GM23338 (cell line): Measurements from ENCODE around the gene YLPM1. TPM values are rescaled to one million over a fixed set of nuclear protein-coding genes. Genes with fewer than 3 reads are reported as not detected.

ENCODE experiments used
- ATAC-seq: fragments of 200-7000 bp; cut with Tn5 transposase; 3 replicates; pipeline ENCODE4 v1.9.1; 2020
- DNase-seq: peaks from one replicate; pipeline ENCODE4 v3.0.0-alpha.2; 2015; ENCODE audit warnings: low spot score
- H2AFZ ChIP-seq: fragments of 200-600 bp; sonication (generic); 2 replicates; pipeline ENCODE4 v1.8.0; 2016; ENCODE audit warnings: antibody characterized with exemption, mild to moderate bottlenecking, moderate library complexity
- H3F3A ChIP-seq: fragments of 200-600 bp; sonication (generic); replicated peaks from 2 replicates; pipeline ENCODE4 v1.8.0; 2017; ENCODE audit warnings: antibody characterized with exemption, mixed run types, low read depth
- H3K27ac ChIP-seq: fragments of 200-600 bp; sonication (generic); 2 replicates; pipeline ENCODE4 v1.6.1; 2016; ENCODE audit warnings: low read depth
- H3K27me3 ChIP-seq: fragments of 200-600 bp; sonication (generic); 2 replicates; pipeline ENCODE4 v1.8.0; 2016; ENCODE audit warnings: mild to moderate bottlenecking, mixed run types, moderate library complexity; ENCODE audit not compliant: insufficient read depth
- H3K36me3 ChIP-seq: fragments of 200-600 bp; sonication (generic); 2 replicates; pipeline ENCODE4 v1.8.0; 2016; ENCODE audit warnings: mild to moderate bottlenecking; ENCODE audit not compliant: insufficient read depth
- H3K4me1 ChIP-seq: fragments of 200-600 bp; sonication (generic); 2 replicates; pipeline ENCODE4 v1.8.0; 2016; ENCODE audit warnings: mild to moderate bottlenecking, moderate library complexity; ENCODE audit not compliant: insufficient read depth
- H3K4me2 ChIP-seq: fragments of 200-600 bp; sonication (generic); 2 replicates; pipeline ENCODE4 v1.7.1; 2017; ENCODE audit warnings: mixed run types
- H3K4me3 ChIP-seq: fragments of 200-600 bp; sonication (generic); 2 replicates; pipeline ENCODE4 v1.6.1; 2016; ENCODE audit warnings: mixed run types
- H3K79me2 ChIP-seq: fragments of 200-600 bp; sonication (generic); replicated peaks from 2 replicates; pipeline ENCODE4 v1.8.0; 2017; ENCODE audit warnings: mild to moderate bottlenecking; ENCODE audit not compliant: insufficient read depth
- H3K9me2 ChIP-seq: fragments of 200-600 bp; sonication (generic); 2 replicates; pipeline ENCODE4 v1.8.0; 2017; ENCODE audit not compliant: insufficient read depth
- H4K20me1 ChIP-seq: fragments of 200-600 bp; sonication (generic); replicated peaks from 2 replicates; pipeline ENCODE4 v1.8.0; 2017; ENCODE audit warnings: mild to moderate bottlenecking; ENCODE audit not compliant: insufficient read depth
- H3K27ac Mint-ChIP-seq: 2 replicates; pipeline ENCODE4 v1.8.0; 2020; ENCODE audit warnings: inconsistent platforms, mild to moderate bottlenecking, moderate library complexity, mixed read lengths
- H3K27me3 Mint-ChIP-seq: 3 replicates; pipeline ENCODE4 v1.8.0; 2022; ENCODE audit warnings: low read depth, mild to moderate bottlenecking, moderate library complexity, mixed read lengths, inconsistent platforms; ENCODE audit not compliant: insufficient read depth, poor library complexity
- H3K36me3 Mint-ChIP-seq: 3 replicates; pipeline ENCODE4 v1.8.0; 2021; ENCODE audit warnings: low read depth, mild to moderate bottlenecking, inconsistent platforms, moderate library complexity, mixed read lengths
- H3K4me1 Mint-ChIP-seq: 3 replicates; pipeline ENCODE4 v1.8.0; 2020; ENCODE audit warnings: mild to moderate bottlenecking, inconsistent platforms, mixed read lengths
- H3K4me3 Mint-ChIP-seq: 3 replicates; pipeline ENCODE4 v1.8.0; 2021; ENCODE audit warnings: moderate library complexity, mild to moderate bottlenecking, inconsistent platforms, mixed read lengths
- H3K9me3 Mint-ChIP-seq: 3 replicates; pipeline ENCODE4 v1.8.0; 2020; ENCODE audit warnings: moderate library complexity, mild to moderate bottlenecking, inconsistent platforms, mixed read lengths
- CREB1 ChIP-seq: fragments of 250-450 bp; sonication (Bioruptor Pico); IDR thresholded peaks from 2 replicates; pipeline ENCODE4 v1.5.0; 2020; ENCODE audit warnings: low read depth, mild to moderate bottlenecking, moderate library complexity
- CTCF ChIP-seq, 2 experiments: fragments of 200-600 bp in 1 of 2; sonication (generic) in 1 of 2; conservative IDR thresholded peaks; 2 replicates each; pipeline versions ENCODE4 v1.5.1 to v1.6.1; 2016 to 2017; ENCODE audit warnings: antibody characterized with exemption in 2 of 2, low read depth in 2 of 2, mild to moderate bottlenecking in 2 of 2, moderate library complexity in 1 of 2
- EZH2 ChIP-seq: fragments of 200-600 bp; sonication (generic); IDR thresholded peaks from one replicate; pipeline ENCODE4 v1.8.0; 2017; ENCODE audit warnings: antibody characterized with exemption, mild to moderate bottlenecking, low read depth; ENCODE audit not compliant: unreplicated experiment
- EZH2phosphoT487 ChIP-seq: fragments of 200-600 bp; sonication (generic); IDR thresholded peaks from one replicate; pipeline ENCODE4 v1.8.1; 2018; ENCODE audit warnings: antibody characterized with exemption; ENCODE audit not compliant: unreplicated experiment
- POLR2AphosphoS5 ChIP-seq: IDR thresholded peaks from 2 replicates; pipeline ENCODE4 v1.6.1; 2016; ENCODE audit warnings: antibody characterized with exemption, low read depth
- REST ChIP-seq: IDR thresholded peaks from one replicate; pipeline ENCODE4 v1.6.1; 2018; ENCODE audit warnings: antibody characterized with exemption; ENCODE audit not compliant: unreplicated experiment
- STAT1 ChIP-seq: IDR thresholded peaks from one replicate; pipeline ENCODE4 v1.6.1; 2016; ENCODE audit warnings: antibody characterized with exemption; ENCODE audit not compliant: unreplicated experiment
- ZNF114 ChIP-seq: fragments of 250-450 bp; sonication (Bioruptor Pico); IDR thresholded peaks from 2 replicates; pipeline ENCODE4 v1.5.0; 2020; ENCODE audit warnings: mild to moderate bottlenecking, moderate library complexity
- ZNF331 ChIP-seq: fragments of 250-450 bp; sonication (Bioruptor Pico); IDR thresholded peaks from 2 replicates; pipeline ENCODE4 v1.5.0; 2020; ENCODE audit warnings: low read depth, mild to moderate bottlenecking, moderate library complexity
- polyA plus RNA-seq: library from polyadenylated mRNA; unstranded; fragments of >200 nt; fragmentation: Nextera tagmentation; extraction: Ambion mirVana; gene quantifications from 2 replicates; pipeline ENCODE4 v1.2.1, GENCODE V29; 2016
- total RNA-seq: library from RNA; depleted of rRNA; stranded (reverse); fragments of >200 nt; shearing (Covaris generic); gene quantifications from 2 replicates; pipeline ENCODE4 v1.2.3, GENCODE V29; 2014

The YLPM1 gene
- total and polyA plus RNA-seq, 2 experiments from 2014 or later, result 39.2 to 58.4 TPM

- H3K79me2 ChIP-seq, result no peaks in the 10 kb centered on the region
- no peaks in the 10 kb centered on the region for H3K9me2 ChIP-seq
- H3K4me1 ChIP-seq, result no peaks in the 10 kb centered on the region
- TF ChIP-seq CREB1 (CRISPR knock-in tag) (no peak), REST (no peak), ZNF114 (CRISPR knock-in tag) (no peak), EZH2 (no peak), EZH2phosphoT487 (no peak), STAT1 (no peak), CTCF (conservative IDR thresholded peaks at IDR 0.05; ENCODE audit: low read depth in 2 of 2) (no peak)
- no peak overlapping the region for H3K4me3 ChIP-seq
- Mint-ChIP-seq H3K27ac (no peak overlapping the region), H3K4me3 (no peak overlapping the region), H3K4me1 (no peaks in the 10 kb centered on the region; the same call in 2 of the 3 replicates), H3K36me3 (no peaks in the 10 kb centered on the region), H3K27me3 (peaks cover 3% of the 10 kb centered on the region), H3K9me3 (no peaks in the 10 kb centered on the region)
- no peak for DNase-seq
- no peaks in the 10 kb centered on the region for H3F3A ChIP-seq
- no peak for ATAC-seq
- no peaks in the 10 kb centered on the region for H3K36me3 ChIP-seq
- H3K27me3 ChIP-seq, result no peaks in the 10 kb centered on the region
- no peak overlapping the region for H3K4me2 ChIP-seq
- no peaks in the 10 kb centered on the region for H4K20me1 ChIP-seq
- H3K27ac ChIP-seq, result no peak overlapping the region
- H2AFZ ChIP-seq, result no peak overlapping the region
Measured at GRCh38 chr14:74848768-74849167, 85.7 kb downstream of the YLPM1 start.

- H3K27ac Mint-ChIP-seq, result no peak overlapping the region
- Histone ChIP-seq H3K27ac (no peak overlapping the region), H3K9me2 (no peaks in the 10 kb centered on the region), H4K20me1 (no peaks in the 10 kb centered on the region), H3K27me3 (no peaks in the 10 kb centered on the region), H3F3A (no peaks in the 10 kb centered on the region), H3K4me3 (no peak overlapping the region), H3K79me2 (no peaks in the 10 kb centered on the region), H2AFZ (no peak overlapping the region), H3K36me3 (no peaks in the 10 kb centered on the region), H3K4me2 (no peak overlapping the region), H3K4me1 (no peaks in the 10 kb centered on the region)
- no peak overlapping the region for H3K4me3 Mint-ChIP-seq
- DNase-seq (no peak), ATAC-seq (no peak)
- H3K9me3 Mint-ChIP-seq, result no peaks in the 10 kb centered on the region
- no peaks in the 10 kb centered on the region for H3K36me3 Mint-ChIP-seq
- no peak for TF ChIP-seq POLR2AphosphoS5
- no peak for TF ChIP-seq ZNF331 (CRISPR knock-in tag)
- no peak for TF ChIP-seq EZH2
- H3K4me1 Mint-ChIP-seq, result no peaks in the 10 kb centered on the region; the same call in 2 of the 3 replicates
- H3K27me3 Mint-ChIP-seq, result no peaks in the 10 kb centered on the region
Measured at GRCh38 chr14:74852922-74853530, 89.9 kb downstream of the YLPM1 start.
